CD4-positive, CD25-positive, alpha-beta regulatory T cell (primary cell): ENCODE results near the gene FOXK1. TPM values are rescaled to one million over a fixed set of nuclear protein-coding genes. Genes with fewer than 3 reads are reported as not detected.

Experiments used
- ATAC-seq, 2 donors: fragments of 150-1000 bp; cut with Tn5 transposase; one replicate each; pipeline ENCODE4 v1.10.0; 2021; ENCODE audit warnings: low read depth in 2 of 2, moderate number of reproducible peaks in 2 of 2, moderate library complexity in 1 of 2
- DNase-seq, 3 donors: peaks; one replicate each; pipeline versions ENCODE4 v3.0.0 to v3.0.0-alpha.2; 2012 to 2022; ENCODE audit warnings: mixed read lengths in 1 of 3
- H3K27ac ChIP-seq: one replicate; pipeline ENCODE4 v1.7.0; 2013; ENCODE audit warnings: mild to moderate bottlenecking, low read length; ENCODE audit not compliant: insufficient read depth, poor library complexity, severe bottlenecking
- H3K27me3 ChIP-seq: one replicate; pipeline ENCODE4 v1.7.0; 2013; ENCODE audit warnings: low read length; ENCODE audit not compliant: control insufficient read depth, insufficient read depth
- H3K36me3 ChIP-seq: one replicate; pipeline ENCODE4 v1.7.0; 2013; ENCODE audit warnings: mild to moderate bottlenecking, low read length, moderate library complexity; ENCODE audit not compliant: control insufficient read depth, insufficient read depth
- H3K4me1 ChIP-seq: 2 replicates; pipeline ENCODE4 v1.7.0; 2013; ENCODE audit warnings: mild to moderate bottlenecking, low read length; ENCODE audit not compliant: insufficient read depth, control insufficient read depth, poor library complexity, severe bottlenecking
- H3K4me3 ChIP-seq: one replicate; pipeline ENCODE4 v1.7.0; 2013; ENCODE audit warnings: low read depth, mild to moderate bottlenecking, low read length, moderate library complexity
- H3K9me3 ChIP-seq, 2 experiments: 1 replicate in 1 of 2; 2 replicates in 1 of 2; pipeline ENCODE4 v1.7.0; 2013; ENCODE audit warnings: low read length in 2 of 2, mild to moderate bottlenecking in 1 of 2, moderate library complexity in 1 of 2; ENCODE audit not compliant: control insufficient read depth in 2 of 2
- H3K27ac Mint-ChIP-seq, 3 donors: one replicate each; pipeline ENCODE4 v1.8.0; 2020 to 2022; ENCODE audit warnings: mild to moderate bottlenecking in 3 of 3, mixed read lengths in 3 of 3, moderate library complexity in 2 of 3
- H3K27me3 Mint-ChIP-seq: one replicate; pipeline ENCODE4 v1.8.0; 2022; ENCODE audit warnings: mild to moderate bottlenecking, mixed read lengths
- H3K36me3 Mint-ChIP-seq: one replicate; pipeline ENCODE4 v1.8.0; 2020; ENCODE audit warnings: mixed read lengths
- H3K4me1 Mint-ChIP-seq, 4 donors: one replicate each; pipeline ENCODE4 v1.8.0; 2020 to 2022; ENCODE audit warnings: mixed read lengths in 4 of 4, mild to moderate bottlenecking in 1 of 4
- H3K4me3 Mint-ChIP-seq, 4 donors: one replicate each; pipeline ENCODE4 v1.8.0; 2020 to 2022; ENCODE audit warnings: mild to moderate bottlenecking in 4 of 4, mixed read lengths in 4 of 4, moderate library complexity in 3 of 4
- H3K9me3 Mint-ChIP-seq, 7 donors: one replicate each; pipeline ENCODE4 v1.8.0; 2020 to 2022; ENCODE audit warnings: mixed read lengths in 7 of 7, mild to moderate bottlenecking in 3 of 7, moderate library complexity in 2 of 7
- polyA plus RNA-seq, 4 donors: library from polyadenylated mRNA; unstranded; fragments of 300-500 nt; fragmentation: Illumina TruSeq; gene quantifications; one replicate each; pipeline ENCODE4 v1.2.3, GENCODE V29; 2021
- total RNA-seq: library from RNA; stranded (reverse); gene quantifications from one replicate; pipeline ENCODE4 v1.2.3, GENCODE V29; 2022

Gene FOXK1
- total and polyA plus RNA-seq, 5 donors from 2014 or later, result 1.8 to 55.1 (median 2.7) TPM

- DNase-seq (no peak), ATAC-seq (peak; percentile 3)
- H3K9me3 ChIP-seq, result no peaks in the 10 kb centered on the region
- Mint-ChIP-seq H3K4me3 (peak overlapping the region; percentile 98 to 100 (median 99)), H3K4me1 (peaks cover 15 to 48% (median 36%) of the 10 kb centered on the region in 4 donors), H3K36me3 (peaks cover 11% of the 10 kb centered on the region), H3K9me3 (no peaks in the 10 kb centered on the region), H3K27ac (peak overlapping the region; percentile 99 to 100 (median 99)), H3K27me3 (peaks cover 4% of the 10 kb centered on the region)
- H3K4me3 ChIP-seq, result peak overlapping the region; percentile 79
- H3K27ac ChIP-seq, result peak overlapping the region; percentile 97
- peaks cover 34% of the 10 kb centered on the region for H3K4me1 ChIP-seq
- peaks cover 4% of the 10 kb centered on the region for H3K36me3 ChIP-seq
- no peaks in the 10 kb centered on the region for H3K27me3 ChIP-seq
These were observed 92.7 kb downstream of the FOXK1 start for GRCh38 chr7:4774658-4775249.

- H3K27ac Mint-ChIP-seq, result peak within 1 kb of the TSS; percentile 99 to 100 (median 99)
- Histone ChIP-seq H3K4me1 (peaks cover 34% of the 10 kb centered on the region), H3K27ac (peak within 1 kb of the TSS; percentile 97), H3K27me3 (no peaks in the 10 kb centered on the region), H3K9me3 (no peaks in the 10 kb centered on the region), H3K36me3 (peaks cover 4% of the 10 kb centered on the region), H3K4me3 (peak within 1 kb of the TSS; percentile 95)
- H3K9me3 Mint-ChIP-seq, result no peaks in the 10 kb centered on the region
- DNase-seq (peak; percentile 94 to 98 (median 97)), ATAC-seq (peak; percentile 92)
- H3K4me3 Mint-ChIP-seq, result peak within 1 kb of the TSS; percentile 98 to 100 (median 99)
- peaks cover 11% of the 10 kb centered on the region for H3K36me3 Mint-ChIP-seq
- peaks cover 15 to 48% (median 36%) of the 10 kb centered on the region in 4 donors for H3K4me1 Mint-ChIP-seq
- peaks cover 4% of the 10 kb centered on the region for H3K27me3 Mint-ChIP-seq
These were observed 93.3 kb downstream of the FOXK1 start, which contains the start of gene AP5Z1 for GRCh38 chr7:4775250-4775847. TSS of gene AP5Z1 (plus strand) at chr7:4775623. CDS start at chr7:4775716, 93 bp downstream.

- H3K4me3 Mint-ChIP-seq, result peak overlapping the region; percentile 98 to 100 (median 99)
- H3K9me3 Mint-ChIP-seq, result no peaks in the 10 kb centered on the region
- ATAC-seq, result peak; percentile 30 to 32
These were observed 93.9 kb downstream of the FOXK1 start for GRCh38 chr7:4775848-4776623.

GRCh38 chr7:4779118-4779517, 97.0 kb downstream of the FOXK1 start:
- ATAC-seq (no peak), DNase-seq (no peak)
- H3K4me3 ChIP-seq, result no peak overlapping the region
- H3K36me3 ChIP-seq, result peaks cover 37% of the 10 kb centered on the region
- no peaks in the 10 kb centered on the region for H3K9me3 ChIP-seq
- Mint-ChIP-seq H3K27ac (no peak overlapping the region), H3K27me3 (peaks cover 4% of the 10 kb centered on the region), H3K36me3 (peaks cover 24% of the 10 kb centered on the region), H3K4me3 (no peak overlapping the region), H3K4me1 (peaks cover 15 to 48% (median 34%) of the 10 kb centered on the region in 4 donors), H3K9me3 (no peaks in the 10 kb centered on the region)
- no peak overlapping the region for H3K27ac ChIP-seq
- no peaks in the 10 kb centered on the region for H3K27me3 ChIP-seq
- peaks cover 34% of the 10 kb centered on the region for H3K4me1 ChIP-seq

More at GRCh38 chr7:4775848-4776623, 93.9 kb downstream of the FOXK1 start:
- Mint-ChIP-seq H3K27ac (peak overlapping the region; percentile 99 to 100 (median 99)), H3K4me1 (peaks cover 15 to 52% (median 36%) of the 10 kb centered on the region in 4 donors), H3K36me3 (peaks cover 14% of the 10 kb centered on the region), H3K27me3 (peaks cover 4% of the 10 kb centered on the region)
- Histone ChIP-seq H3K4me1 (peaks cover 34% of the 10 kb centered on the region), H3K4me3 (peak overlapping the region; percentile 95), H3K27me3 (no peaks in the 10 kb centered on the region), H3K9me3 (no peaks in the 10 kb centered on the region), H3K36me3 (peaks cover 10% of the 10 kb centered on the region), H3K27ac (peak overlapping the region; percentile 97)
- DNase-seq, result peak in 2 of 3 donors; percentile 40 to 82

- peaks cover 20% of the 10 kb centered on the region for H3K4me1 ChIP-seq
- H3K36me3 ChIP-seq, result peaks cover 58% of the 10 kb centered on the region
- H3K27ac ChIP-seq, result no peak overlapping the region
- DNase-seq (no peak), ATAC-seq (no peak)
- Mint-ChIP-seq H3K27ac (no peak overlapping the region), H3K4me3 (no peak overlapping the region), H3K9me3 (no peaks in the 10 kb centered on the region), H3K36me3 (peaks cover 24% of the 10 kb centered on the region), H3K27me3 (no peaks in the 10 kb centered on the region), H3K4me1 (peaks cover 15 to 27% (median 18%) of the 10 kb centered on the region in 4 donors)
- H3K27me3 ChIP-seq, result no peaks in the 10 kb centered on the region
- H3K9me3 ChIP-seq, result no peaks in the 10 kb centered on the region
- H3K4me3 ChIP-seq, result no peak overlapping the region
These were observed 99.4 kb downstream of the FOXK1 start for GRCh38 chr7:4781366-4782069.

- Mint-ChIP-seq H3K36me3 (peaks cover 20% of the 10 kb centered on the region), H3K27me3 (no peaks in the 10 kb centered on the region), H3K4me3 (no peak overlapping the region), H3K4me1 (peaks cover 9 to 18% (median 10%) of the 10 kb centered on the region in 4 donors), H3K27ac (no peak overlapping the region), H3K9me3 (no peaks in the 10 kb centered on the region)
- ATAC-seq (no peak), DNase-seq (no peak)
- Histone ChIP-seq H3K36me3 (peaks cover 63% of the 10 kb centered on the region), H3K9me3 (no peaks in the 10 kb centered on the region), H3K27me3 (no peaks in the 10 kb centered on the region), H3K27ac (no peak overlapping the region), H3K4me3 (no peak overlapping the region), H3K4me1 (peaks cover 10% of the 10 kb centered on the region)
These were observed 100.5 kb downstream of the FOXK1 start for GRCh38 chr7:4782333-4783291.
